ENCODE data around the gene PBXIP1.

DNA sequence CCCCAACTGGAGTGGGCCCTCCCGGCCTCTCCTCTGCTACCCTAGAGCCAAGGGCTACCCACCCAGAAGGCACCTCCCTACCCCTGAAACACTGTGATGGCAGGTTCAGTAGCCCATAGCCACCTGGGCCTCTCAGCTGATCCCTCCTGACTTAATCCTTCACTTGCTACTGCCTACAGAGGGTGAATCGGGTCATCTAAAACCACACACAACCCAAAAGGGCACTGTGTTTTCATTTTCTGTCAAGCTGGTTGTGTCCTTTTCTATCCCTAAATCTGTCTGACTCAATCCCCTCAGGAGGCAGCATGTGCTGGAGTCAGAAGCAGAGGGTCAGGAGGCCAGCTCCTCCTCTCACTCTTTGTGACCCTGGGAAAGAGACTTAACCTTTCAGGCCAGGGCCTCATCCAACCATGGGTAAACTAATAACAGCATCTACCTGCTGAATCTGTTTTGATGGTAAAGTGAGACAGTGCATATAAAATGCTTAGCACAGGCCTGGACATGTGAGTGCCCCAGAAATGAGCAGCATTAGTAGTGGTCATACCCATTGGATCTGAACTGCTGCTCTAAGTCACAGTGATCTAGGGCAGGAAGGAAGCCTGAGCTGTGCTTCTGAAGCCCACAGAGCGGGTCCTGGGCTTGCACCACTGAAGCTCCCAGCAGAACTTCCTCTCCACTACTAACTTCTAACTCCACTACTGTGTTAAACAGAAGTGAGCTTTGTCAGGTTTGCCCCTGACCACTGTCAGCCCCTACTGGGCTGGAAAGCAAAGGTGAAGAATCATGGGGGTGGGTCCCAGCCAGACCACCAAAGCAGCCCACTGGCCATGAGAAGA lies 30.3 kb downstream of the PBXIP1 start:
- TF ChIP-seq, protein P1, sequence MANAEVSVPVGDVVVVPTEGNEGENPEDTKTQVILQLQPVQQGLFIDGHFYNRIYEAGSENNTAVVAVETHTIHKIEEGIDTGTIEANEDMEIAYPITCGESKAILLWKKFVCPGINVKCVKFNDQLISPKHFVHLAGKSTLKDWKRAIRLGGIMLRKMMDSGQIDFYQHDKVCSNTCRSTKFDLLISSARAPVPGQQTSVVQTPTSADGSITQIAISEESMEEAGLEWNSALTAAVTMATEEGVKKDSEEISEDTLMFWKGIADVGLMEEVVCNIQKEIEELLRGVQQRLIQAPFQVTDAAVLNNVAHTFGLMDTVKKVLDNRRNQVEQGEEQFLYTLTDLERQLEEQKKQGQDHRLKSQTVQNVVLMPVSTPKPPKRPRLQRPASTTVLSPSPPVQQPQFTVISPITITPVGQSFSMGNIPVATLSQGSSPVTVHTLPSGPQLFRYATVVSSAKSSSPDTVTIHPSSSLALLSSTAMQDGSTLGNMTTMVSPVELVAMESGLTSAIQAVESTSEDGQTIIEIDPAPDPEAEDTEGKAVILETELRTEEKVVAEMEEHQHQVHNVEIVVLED (CRISPR knock-in tag; IDR thresholded peaks at IDR 0.05; ENCODE audit: borderline replicate concordance), result no peak
- TF ChIP-seq SMC3 (IDR thresholded peaks at IDR 0.05; ENCODE audit: low read length) (no peak), ZSCAN30 (CRISPR knock-in tag; IDR thresholded peaks at IDR 0.05) (no peak), EZH2 (conservative IDR thresholded peaks at IDR 0.05; ENCODE audit: low read depth, low read length) (no peak), ZBTB8A (CRISPR knock-in tag; IDR thresholded peaks at IDR 0.05; ENCODE audit: borderline replicate concordance, low read depth) (no peak)
